GM19025 (cell line): ENCODE measurements around the gene PDE11A.

Experiments
- ATAC-seq: cut with Tn5 transposase; IDR thresholded peaks from one replicate; pipeline ENCODE4 v1.9.1; 2021; ENCODE audit warnings: mild to moderate bottlenecking, low read depth, moderate library complexity; ENCODE audit not compliant: unreplicated experiment

PDE11A gene

DNA sequence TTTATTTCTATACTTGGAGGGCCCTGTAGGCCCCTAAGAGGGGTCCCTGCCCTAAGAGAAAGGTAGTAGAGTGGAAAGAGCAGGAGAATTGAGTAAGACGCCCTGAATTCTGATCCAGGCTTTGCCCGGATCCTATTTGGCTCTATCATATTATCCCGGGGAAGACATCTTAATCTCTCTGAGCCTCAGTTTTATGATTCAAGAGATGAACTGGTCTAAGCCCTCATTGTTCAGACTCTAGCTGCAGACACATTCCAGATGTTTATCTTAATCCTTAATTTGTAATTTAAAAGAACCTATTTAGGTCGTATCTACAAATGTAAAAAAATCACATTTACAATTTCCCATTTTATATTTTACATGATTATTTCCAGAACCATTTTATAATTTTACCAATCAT is 459.9 kb downstream of the PDE11A start:
- no peak for ATAC-seq

DNA sequence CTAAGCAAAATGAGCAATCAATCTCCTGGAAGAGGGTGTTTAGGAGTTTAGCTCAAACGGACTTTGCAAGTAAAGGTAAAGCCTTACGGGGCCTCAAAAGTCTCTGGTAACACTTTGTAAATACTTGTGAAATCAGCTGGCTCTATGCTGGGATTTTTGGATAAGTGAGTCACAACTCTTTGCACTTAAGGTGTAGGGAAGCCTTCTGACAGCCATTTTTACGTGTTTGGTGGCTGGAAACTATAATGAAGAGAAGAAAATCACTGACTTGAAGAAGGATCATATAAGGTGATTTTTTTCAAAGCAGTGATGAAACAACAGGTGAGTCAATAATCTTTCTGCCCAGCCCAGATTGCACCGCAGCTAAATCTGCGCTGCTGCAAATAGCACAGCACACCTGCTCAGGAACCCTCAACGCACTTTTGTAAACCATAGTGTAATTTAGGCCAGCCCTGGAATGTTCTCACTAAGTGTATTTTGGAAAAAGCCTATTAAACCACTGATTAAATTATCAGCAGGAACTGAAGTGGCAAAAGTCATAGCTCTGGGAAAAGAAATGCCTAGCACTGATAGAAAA is 461.2 kb downstream of the PDE11A start:
- no peak for ATAC-seq

DNA sequence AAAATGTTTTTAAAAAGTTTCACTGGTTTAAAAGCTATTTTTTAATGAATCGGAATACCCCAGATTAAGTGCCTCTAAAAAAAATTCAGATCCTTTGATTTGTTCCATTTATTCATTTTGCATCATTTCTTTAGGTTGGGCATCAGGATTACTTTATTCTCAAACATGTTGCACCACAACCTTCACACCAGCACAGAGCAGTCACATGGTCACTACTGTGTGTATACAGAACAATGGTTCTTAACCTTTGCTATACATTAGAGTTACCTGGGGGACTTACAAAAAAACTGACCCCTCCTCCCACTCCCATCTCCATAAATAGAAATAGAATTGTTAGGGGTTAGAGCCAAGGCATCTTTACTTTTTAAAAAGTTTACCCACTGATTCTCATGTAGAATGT is 461.8 kb downstream of the PDE11A start:
- no peak for ATAC-seq

DNA sequence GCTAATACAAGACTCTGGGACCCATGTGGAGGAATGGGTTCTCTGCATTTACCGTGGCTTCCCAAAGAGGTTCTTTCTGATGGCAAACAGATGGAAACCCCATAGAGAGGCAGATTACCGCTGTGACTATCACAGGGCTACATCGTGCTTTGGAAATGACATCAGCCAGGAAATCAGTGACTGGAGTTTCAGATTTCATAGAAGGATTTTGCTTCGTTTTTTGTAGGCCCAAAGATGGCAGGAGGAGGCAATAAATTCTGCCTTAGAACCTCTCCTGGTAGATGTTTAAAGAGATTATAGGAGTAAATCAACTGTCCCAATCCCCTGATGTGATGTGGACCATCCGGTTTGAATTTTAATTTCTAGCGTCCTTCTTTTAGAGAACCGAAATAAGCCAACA is 465.9 kb downstream of the PDE11A start:
- no peak for ATAC-seq

DNA sequence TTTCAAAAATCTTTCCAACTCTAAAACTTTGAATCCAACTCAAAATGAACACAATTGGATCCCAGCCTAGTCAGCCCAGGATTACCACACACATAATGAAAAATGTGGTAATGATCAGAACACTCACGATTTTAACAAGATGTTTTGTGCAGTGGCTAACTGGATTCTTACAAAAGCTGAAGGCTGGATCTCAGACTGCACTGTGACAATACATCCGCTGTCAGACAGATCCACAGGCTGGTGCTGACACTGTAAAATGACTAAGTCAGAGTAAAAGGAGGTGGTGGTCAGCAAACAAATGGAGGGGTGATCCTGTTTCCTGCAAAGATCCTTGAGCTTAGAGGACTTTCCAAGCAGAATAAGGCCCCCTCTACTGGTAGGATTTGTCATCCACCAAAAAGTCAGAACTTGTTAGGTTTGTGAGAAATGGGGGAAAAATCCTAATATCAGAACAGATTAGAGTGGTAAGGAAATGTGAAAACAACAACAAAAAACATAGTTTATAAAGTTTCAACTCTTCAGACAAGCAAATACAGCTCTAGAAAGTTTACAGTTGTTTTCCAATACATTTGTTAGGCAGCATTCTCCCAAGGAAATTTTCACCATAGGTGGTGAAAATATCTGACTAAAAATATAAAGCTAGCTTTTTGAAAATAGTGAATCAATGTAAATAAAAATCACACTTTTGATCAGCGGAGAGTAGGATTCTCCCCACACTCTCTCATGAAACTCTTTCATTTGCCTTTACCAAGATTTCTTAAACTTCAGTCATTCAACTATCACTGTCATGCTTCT is 468.1 kb downstream of the PDE11A start:
- ATAC-seq, result no peak

DNA sequence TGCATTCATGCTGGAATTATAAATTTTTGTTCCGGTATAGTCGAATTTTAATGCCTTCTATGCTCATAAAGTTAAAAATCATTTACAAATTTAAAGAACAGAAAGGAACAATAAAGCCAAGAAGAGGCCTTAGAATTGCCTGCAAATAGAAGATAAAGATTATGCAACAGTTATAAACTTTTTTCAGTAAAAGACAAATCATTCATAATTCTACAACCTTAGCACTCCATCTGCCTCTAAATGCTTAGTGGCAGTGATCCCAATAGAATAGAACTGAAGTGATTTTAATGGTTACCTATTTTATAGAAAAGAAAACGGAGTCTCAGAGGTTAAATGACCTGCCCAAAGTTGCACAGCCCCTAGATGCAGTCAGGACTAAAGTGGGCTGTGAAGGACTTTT is 468.8 kb downstream of the PDE11A start:
- ATAC-seq, result no peak

DNA sequence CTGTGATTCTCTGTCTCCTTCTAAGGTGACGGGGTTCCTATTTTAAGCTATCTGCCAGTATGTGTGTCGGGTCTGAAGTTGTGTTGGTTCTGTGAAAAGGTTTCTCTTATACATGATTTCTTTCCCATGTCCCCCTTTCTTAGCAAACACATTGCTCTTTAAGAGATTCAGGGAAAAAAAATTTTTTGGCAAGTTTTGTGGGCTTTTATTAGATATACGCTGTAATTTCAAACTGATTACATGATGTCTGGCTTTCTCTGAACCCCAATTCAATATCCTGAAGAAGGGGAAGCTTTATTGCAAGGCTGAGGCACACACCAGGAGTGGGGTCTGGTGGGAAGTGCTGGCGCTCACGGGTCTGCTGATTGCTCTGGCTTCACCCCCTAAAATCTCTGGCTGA is 469.4 kb downstream of the PDE11A start:
- no peak for ATAC-seq

DNA sequence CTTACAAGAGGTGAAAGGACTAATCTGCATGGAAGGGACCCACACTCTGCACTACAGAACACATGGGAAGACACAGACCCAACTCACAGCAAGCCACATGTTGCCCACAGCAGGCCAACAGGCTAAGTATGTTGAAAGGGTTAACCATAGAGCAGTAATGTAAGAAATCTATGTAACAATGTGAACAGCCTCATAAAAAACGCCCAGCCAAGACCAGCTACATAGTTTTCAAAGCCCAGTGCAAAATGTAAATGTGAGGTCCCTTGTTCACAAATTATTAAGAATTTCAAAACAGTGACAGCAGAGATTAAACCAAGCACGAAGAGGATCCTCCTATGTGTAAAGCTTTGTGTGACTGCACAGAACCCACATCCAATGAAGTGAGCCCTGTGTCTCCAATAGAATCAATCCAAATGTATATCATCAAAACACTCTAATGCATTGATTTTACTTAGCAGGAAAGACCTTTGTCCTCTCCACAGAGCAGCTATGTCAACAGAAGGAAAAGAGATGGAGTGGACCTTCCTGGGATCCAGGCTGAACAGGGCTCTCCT is 469.9 kb downstream of the PDE11A start:
- ATAC-seq, result no peak

DNA sequence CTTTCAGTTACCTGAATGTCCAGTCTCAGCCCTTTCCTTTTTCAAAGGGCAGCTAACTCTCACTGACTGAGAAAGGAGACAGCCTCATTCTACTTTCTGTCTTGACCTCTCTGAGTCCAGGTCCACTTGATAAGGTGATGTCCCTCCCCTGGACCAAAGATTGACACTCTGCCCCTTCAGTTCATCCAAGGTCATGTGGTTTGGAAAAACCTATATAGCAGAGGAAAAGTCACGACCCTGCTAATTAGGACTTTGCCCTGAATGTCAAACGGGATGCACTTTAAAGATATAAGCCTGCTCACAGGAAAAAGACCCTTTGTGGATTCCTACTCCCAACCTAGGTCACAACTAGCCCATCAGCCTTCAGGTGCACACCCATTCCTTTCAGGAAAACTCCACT is 471.7 kb downstream of the PDE11A start:
- no peak for ATAC-seq

DNA sequence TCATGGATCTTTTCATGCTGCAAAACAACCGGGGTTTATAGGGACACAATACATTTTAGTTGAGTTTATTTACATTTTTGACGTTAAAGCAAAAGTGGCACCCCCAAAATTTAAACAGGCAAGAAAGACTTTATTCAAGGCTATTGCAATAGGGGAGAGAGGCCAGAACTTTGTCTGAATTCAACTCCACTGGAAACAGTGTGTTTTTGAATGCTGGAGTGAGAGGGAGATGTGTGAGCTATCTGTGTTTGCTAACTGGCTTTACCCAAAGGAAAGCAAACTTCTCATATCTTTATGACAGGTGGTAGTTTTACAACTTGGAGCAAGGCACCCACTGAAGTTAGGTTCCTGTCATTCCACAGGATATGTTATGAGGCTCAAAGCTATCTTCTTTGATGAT is 472.6 kb downstream of the PDE11A start:
- ATAC-seq, result no peak

DNA sequence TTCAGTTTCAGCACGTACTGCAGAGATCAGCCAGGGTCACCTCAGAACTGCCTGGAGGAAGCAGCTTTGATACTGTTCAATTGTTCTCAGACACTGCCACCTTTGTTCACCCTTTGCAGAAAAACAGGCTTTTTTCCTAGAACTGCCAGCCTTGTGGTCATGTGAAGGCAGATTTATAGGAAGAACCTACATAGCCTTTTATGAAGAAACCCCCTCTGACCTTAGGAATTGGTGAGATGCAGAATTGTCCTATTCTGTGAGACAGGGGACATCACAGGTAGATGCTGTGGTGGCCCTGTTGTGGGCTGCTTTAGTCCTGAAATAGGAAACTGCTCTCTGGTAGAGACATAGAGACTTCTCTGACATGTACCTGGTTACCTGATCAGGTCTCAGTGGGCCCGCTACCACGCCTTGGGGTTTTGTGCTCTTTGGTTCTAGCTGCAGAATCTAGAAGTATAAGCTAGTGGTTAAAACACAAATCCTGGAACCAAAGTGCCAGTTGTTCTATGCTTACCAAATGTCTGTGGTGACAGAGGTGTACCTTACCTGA is 473.4 kb downstream of the PDE11A start:
- no peak for ATAC-seq

DNA sequence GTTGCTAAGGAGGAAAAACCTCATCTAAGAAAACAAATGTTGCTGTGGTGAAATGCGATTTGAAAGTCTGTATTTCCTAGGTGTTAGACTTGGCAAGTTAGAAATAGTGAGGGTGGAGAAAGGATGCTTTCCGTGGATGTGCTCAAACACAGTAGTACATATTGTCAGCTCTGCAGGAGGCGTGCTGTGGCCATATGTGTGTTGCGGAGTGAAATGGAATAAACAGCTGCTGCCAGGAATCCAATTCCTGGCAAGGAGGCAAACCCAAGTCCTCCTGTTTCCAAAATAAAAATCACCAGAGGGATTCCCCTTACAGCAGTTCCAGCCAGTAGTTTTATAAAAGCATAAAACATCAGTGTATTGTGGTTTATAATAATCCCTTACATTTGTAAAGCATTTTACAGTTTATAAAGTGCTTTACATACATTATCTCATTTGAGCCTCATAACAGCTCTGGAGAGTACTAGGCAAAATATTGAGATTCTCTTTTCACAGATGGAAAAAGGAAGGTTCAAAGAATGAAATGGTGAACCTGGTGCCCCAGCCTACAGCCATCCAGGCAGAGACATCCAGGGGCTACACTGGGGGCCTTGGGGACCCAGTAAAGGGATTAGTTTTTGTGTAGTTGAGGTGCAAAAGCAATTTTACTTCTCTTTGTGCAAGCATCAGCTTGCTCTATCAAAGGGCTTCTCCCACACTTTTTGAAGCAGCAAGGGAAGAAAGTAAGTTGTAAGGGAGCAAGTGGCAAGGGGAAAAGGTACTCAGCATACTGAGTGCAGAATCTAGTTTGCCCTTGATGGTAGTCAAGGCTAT is 474.0 kb downstream of the PDE11A start:
- ATAC-seq, result no peak

DNA sequence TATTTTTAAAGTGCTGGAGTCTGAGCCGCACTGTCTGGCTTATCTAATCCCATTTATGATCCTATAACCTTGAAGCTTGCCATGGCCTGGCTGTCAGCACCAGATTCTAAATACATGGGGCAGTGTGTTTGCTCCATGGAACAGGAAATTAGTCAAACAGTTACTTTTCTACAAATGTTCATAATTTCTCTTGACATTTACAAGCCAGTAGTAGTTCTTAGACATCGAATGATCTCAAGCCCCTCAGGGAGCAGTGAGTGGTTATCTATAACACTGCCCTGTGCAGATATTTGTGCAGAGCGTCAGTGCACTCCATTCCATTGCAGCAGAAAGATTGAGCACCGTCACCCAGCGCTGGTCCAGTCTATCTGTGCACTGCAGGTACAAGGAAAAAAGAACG is 474.8 kb downstream of the PDE11A start:
- ATAC-seq, result no peak

DNA sequence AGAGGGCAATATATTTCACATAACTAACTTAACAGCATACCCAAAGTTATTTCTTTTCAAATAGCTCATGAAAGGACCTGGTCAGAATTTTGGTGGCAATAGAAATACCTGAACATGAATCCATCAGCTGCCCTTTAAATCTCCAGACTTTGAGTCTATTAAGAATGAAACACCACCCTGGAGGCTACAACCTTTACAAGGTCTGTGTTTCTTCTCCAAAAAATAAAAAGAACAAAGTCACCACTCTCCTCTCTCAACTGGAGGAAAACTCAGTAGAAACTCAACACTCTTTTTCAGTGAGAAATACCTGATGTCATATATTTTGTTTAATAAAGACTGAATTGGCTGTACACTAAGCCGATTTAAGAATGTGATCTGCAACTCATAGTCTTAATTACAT is 475.7 kb downstream of the PDE11A start:
- ATAC-seq, result no peak

DNA sequence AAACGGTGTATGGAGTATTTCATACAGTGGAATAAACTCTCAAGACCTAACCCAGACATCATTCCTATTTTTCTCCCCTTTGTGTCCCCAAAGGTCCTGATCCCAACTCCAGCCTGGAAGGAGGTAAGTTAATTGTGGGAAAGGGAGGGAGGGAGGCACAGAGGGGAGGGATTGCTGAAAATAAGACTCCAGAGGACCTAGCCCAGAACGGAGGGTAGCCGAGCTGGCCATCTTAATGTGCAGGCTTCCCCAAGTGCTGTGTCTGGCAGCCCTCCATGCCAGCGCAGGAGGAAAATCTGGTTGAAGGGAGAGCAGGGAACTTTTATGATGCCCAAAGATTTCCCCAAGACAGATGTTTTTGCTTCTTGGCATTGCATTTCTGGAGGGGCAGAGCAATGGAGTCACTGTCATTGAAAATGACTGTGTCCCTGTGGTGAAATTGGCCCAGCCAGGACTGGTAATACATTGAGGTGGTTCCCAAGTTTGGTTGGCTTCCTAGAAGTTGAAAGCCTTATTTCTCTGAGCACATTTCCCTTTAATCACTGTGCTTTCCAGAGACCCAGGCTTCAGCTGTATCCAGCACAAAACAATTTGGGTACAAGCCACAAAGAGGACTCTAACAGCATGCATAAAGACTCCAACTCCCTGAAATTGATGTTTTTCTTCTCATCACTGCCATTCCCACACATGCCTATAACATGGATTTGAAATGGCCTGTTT is 477.3 kb downstream of the PDE11A start:
- ATAC-seq, result no peak

DNA sequence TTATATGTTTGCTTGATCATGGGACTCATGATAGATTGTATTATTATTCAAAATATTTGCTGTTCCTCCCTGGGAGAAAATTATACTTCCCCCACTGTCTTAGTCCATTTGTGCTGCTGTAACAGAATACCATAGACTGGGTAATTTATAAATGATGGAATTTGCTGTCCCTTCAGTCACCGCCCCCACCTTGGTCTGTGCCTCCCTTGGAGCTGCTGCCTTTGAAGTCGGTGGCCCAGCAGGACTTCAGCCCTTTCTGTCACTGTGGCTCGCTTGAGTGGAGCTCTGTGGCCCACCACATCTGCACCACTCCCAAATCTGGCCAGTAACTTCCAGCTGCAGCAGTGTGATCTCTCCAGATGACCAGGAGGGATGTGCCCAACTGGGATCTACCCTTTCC is 479.2 kb downstream of the PDE11A start:
- ATAC-seq, result no peak

DNA sequence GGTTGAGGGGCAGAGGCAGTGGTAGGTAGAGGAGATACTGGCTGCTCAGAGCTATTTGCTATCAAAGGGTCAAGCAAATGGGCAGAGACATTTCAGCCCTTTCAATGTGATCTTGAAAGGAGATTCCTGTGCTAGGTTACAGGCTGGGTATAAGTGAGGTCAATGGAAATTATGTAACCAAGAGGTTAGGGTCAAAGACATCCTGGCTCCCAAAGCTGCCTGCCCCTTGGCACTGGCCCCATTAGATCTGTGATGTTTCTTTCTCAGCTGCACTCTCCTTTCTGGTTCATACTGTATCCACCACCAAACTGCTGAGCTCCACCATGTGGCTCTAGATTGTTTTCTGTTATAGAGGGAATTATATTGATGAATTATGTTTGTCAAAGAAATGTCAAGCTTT is 479.6 kb downstream of the PDE11A start:
- no peak for ATAC-seq

DNA sequence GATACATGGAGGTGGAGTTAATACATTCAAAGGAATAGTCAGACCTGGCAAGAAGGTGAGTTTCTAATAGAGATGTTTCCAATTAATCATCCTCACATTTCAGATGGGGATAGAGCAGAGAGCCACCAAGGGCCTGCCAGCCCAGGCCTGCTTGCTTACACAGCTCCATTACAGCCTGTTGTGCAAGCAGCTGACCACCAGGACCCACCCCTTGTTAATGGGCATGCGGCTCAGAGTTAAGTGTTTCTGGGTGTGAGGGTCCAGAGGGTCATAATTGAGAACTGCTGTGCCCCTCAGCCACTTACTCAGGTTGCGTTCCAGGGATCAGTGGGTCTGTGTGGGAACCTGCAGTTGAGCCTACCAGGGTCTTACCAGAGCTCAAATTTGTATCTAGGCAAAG is 480.2 kb downstream of the PDE11A start:
- ATAC-seq, result no peak

DNA sequence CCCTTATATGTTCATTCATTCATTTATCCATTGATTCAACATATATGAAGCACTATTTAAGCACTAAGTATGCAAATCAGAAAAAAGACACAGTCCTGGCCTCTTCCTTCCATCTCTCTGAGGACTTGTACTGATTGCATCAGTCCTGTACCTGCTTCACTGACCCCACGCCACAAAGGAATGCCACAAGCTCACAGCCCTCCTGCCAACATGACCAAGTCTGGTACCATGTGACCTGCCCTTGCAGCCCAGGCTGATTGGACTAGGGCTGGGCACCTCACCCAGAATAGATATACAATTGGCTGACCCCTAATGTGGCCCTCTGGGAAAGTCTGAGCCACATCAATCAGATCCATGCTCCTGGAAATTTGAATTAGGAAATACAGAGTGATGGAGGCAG is 483.4 kb downstream of the PDE11A start:
- no peak for ATAC-seq

DNA sequence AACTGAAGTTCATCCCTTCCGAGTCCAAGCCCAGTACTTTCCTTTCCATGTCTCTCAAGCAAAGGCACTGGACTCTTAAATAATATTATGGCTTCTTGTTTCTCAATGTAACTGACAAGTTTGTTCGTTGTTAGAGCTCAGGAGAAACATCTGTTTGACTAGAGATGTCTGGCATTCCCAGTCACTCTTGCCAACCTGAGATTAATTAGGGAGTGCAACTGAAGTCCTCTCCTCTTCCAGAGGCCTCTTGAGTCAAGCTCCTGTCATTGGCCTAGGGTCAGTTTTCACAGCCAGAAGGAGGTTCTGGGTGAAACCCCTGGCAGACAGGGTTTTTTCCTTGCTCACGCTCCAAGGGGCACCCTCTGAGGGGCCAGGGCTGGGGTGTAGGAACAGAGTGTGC is 483.9 kb downstream of the PDE11A start:
- no peak for ATAC-seq
